Measurements from ENCODE around the gene AURKAIP1. TPM values are rescaled to one million over a fixed set of nuclear protein-coding genes. Genes with fewer than 3 reads are reported as not detected.

AURKAIP1 gene
- total RNA-seq, 1 experiment from 2014 or later, result 164 TPM

- no peak overlapping the region for H2AFZ ChIP-seq
- H3K4me1 ChIP-seq (replicated peaks; ENCODE audit: insufficient read depth), result peaks cover 11% of the 10 kb centered on the region
- no peak overlapping the region for H3K4me2 ChIP-seq
- H3K27me3 ChIP-seq (ENCODE audit: insufficient read depth, low read depth), result no peaks in the 10 kb centered on the region
- H3K4me3 ChIP-seq, result no peak overlapping the region
- no peak for TF ChIP-seq EZH2 (IDR thresholded peaks at IDR 0.05; ENCODE audit: low read depth)
- no peak for TF ChIP-seq CTCF (conservative IDR thresholded peaks at IDR 0.05)
- POLR2A ChIA-PET (ENCODE audit: unreplicated experiment), result no interaction called here
- no peak for DNase-seq
- CTCF ChIA-PET, result interaction anchor here (0.6 kb wide), 1 partner anchor 93 kb away, joined by 5 read pairs; no protein-coding TSS in a partner anchor
- intact Hi-C loops (cut with micrococcal nuclease; ENCODE audit: unreplicated experiment), result no loop called here
- peaks cover 10% of the 10 kb centered on the region; the same call in 1 of the 2 replicates for H3K36me3 ChIP-seq (ENCODE audit: low read depth)
- no peak overlapping the region for H3K27ac ChIP-seq
- H3K9me2 ChIP-seq (ENCODE audit: insufficient read depth), result no peaks in the 10 kb centered on the region
- peaks cover 9% of the 10 kb centered on the region for H4K20me1 ChIP-seq (ENCODE audit: insufficient read depth)
- H3K79me2 ChIP-seq (ENCODE audit: low read depth), result peaks cover 30% of the 10 kb centered on the region
- BruUV-seq (replicated peaks), result no TSS peak
- H3K9me3 ChIP-seq (ENCODE audit: insufficient read depth, low read depth), result no peaks in the 10 kb centered on the region
- H3F3A ChIP-seq (ENCODE audit: insufficient read depth, low read depth), result peaks cover 29% of the 10 kb centered on the region; the same call in 1 of the 2 replicates
These were observed 36.7 kb downstream of the AURKAIP1 start for GRCh38 chr1:1338278-1338677.

GRCh38 chr1:1337793-1338147 is 37.2 kb downstream of the AURKAIP1 start:
- Histone ChIP-seq H3K4me2 (no peak overlapping the region), H3K79me2 (ENCODE audit: low read depth) (peaks cover 25% of the 10 kb centered on the region)
- no TSS peak for BruUV-seq (replicated peaks)

GRCh38 chr1:1336931-1337792 is 37.8 kb downstream of the AURKAIP1 start:
- no peaks in the 10 kb centered on the region for H3K9me2 ChIP-seq (ENCODE audit: insufficient read depth)
- ChIA-PET POLR2A (ENCODE audit: unreplicated experiment) (interaction anchor here (0.7 kb wide), 1 partner anchor 12 kb away, joined by 3 read pairs; no protein-coding TSS in a partner anchor), CTCF (no interaction called here)
- peaks cover 10% of the 10 kb centered on the region; the same call in 1 of the 2 replicates for H3K36me3 ChIP-seq (ENCODE audit: low read depth)
- TF ChIP-seq CTCF (conservative IDR thresholded peaks at IDR 0.05) (no peak), EZH2 (IDR thresholded peaks at IDR 0.05; ENCODE audit: low read depth) (no peak)
- peaks cover 9% of the 10 kb centered on the region for H4K20me1 ChIP-seq (ENCODE audit: insufficient read depth)
- no peak for DNase-seq
- no peaks in the 10 kb centered on the region for H3K4me1 ChIP-seq (replicated peaks; ENCODE audit: insufficient read depth)
- H3K9me3 ChIP-seq (ENCODE audit: insufficient read depth, low read depth), result no peaks in the 10 kb centered on the region
- no peak overlapping the region for H3K4me3 ChIP-seq
- H2AFZ ChIP-seq, result no peak overlapping the region
- H3K27ac ChIP-seq, result no peak overlapping the region
- BruUV-seq (replicated peaks), result no TSS peak
- peaks cover 19% of the 10 kb centered on the region for H3K79me2 ChIP-seq (ENCODE audit: low read depth)
- intact Hi-C loops (cut with micrococcal nuclease; ENCODE audit: unreplicated experiment), result no loop called here
- no peaks in the 10 kb centered on the region for H3K27me3 ChIP-seq (ENCODE audit: insufficient read depth, low read depth)
- peaks cover 21% of the 10 kb centered on the region; the same call in 1 of the 2 replicates for H3F3A ChIP-seq (ENCODE audit: insufficient read depth, low read depth)
- H3K4me2 ChIP-seq, result no peak overlapping the region

More at GRCh38 chr1:1337793-1338147, 37.2 kb downstream of the AURKAIP1 start:
- intact Hi-C loops (cut with micrococcal nuclease; ENCODE audit: unreplicated experiment), result no loop called here
- no peak overlapping the region for H3K4me3 ChIP-seq
- H3K9me2 ChIP-seq (ENCODE audit: insufficient read depth), result no peaks in the 10 kb centered on the region
- H4K20me1 ChIP-seq (ENCODE audit: insufficient read depth), result peaks cover 9% of the 10 kb centered on the region
- H3K27ac ChIP-seq, result no peak overlapping the region
- ChIA-PET POLR2A (ENCODE audit: unreplicated experiment) (interaction anchor here (0.7 kb wide), 1 partner anchor 13 kb away, joined by 3 read pairs; no protein-coding TSS in a partner anchor), CTCF (interaction anchor here (0.6 kb wide), 1 partner anchor 93 kb away, joined by 5 read pairs; no protein-coding TSS in a partner anchor)
- H3K4me1 ChIP-seq (replicated peaks; ENCODE audit: insufficient read depth), result peaks cover 6% of the 10 kb centered on the region
- no peak for DNase-seq
- H3F3A ChIP-seq (ENCODE audit: insufficient read depth, low read depth), result peaks cover 27% of the 10 kb centered on the region; the same call in 1 of the 2 replicates
- H3K36me3 ChIP-seq (ENCODE audit: low read depth), result peaks cover 10% of the 10 kb centered on the region; the same call in 1 of the 2 replicates
- H2AFZ ChIP-seq, result no peak overlapping the region
- TF ChIP-seq CTCF (conservative IDR thresholded peaks at IDR 0.05) (no peak), EZH2 (IDR thresholded peaks at IDR 0.05; ENCODE audit: low read depth) (no peak)
- H3K27me3 ChIP-seq (ENCODE audit: insufficient read depth, low read depth), result no peaks in the 10 kb centered on the region
- H3K9me3 ChIP-seq (ENCODE audit: insufficient read depth, low read depth), result no peaks in the 10 kb centered on the region

All from PC-9 (cell line).